GM12878 (cell line): Measurements from ENCODE around the gene ITGAL. TPM values are rescaled to one million over a fixed set of nuclear protein-coding genes. Genes with fewer than 3 reads are reported as not detected.

Experiments
- ATAC-seq: fragments of 200-7000 bp; cut with Tn5 transposase; 3 replicates; pipeline ENCODE4 v1.9.1; 2020; ENCODE audit warnings: mild to moderate bottlenecking, moderate library complexity
- BruUV-seq: library from RNA; stranded (reverse); fragments of 400-500 nt; replicated peaks from 2 replicates; lab custom pipeline; 2021; lab: Mats Ljungman, UMichigan
- CTCF ChIA-PET: fragments of 300-600 bp; sonication (Branson Sonifier 250); formaldehyde crosslinking; extraction: SDS; loops from one replicate; lab custom pipeline; 2021; ENCODE audit warnings: inconsistent platforms; lab: Yijun Ruan, JAX
- POLR2A ChIA-PET: fragments of 350-600 bp; formaldehyde crosslinking; extraction: SDS; loops from one replicate; lab custom pipeline; 2021; ENCODE audit warnings: inconsistent platforms; lab: Charles Lee
- RAD21 ChIA-PET: fragments of 300-600 bp; sonication (Branson Sonifier 250); formaldehyde crosslinking; loops from one replicate; lab custom pipeline; 2023; ENCODE audit warnings: antibody characterized with exemption; ENCODE audit not compliant: unreplicated experiment; lab: Charles Lee
- SMC1A ChIA-PET: fragments of 300-600 bp; sonication (Branson Sonifier 250); formaldehyde crosslinking; loops from one replicate; lab custom pipeline; 2023; ENCODE audit not compliant: unreplicated experiment, uncharacterized antibody; lab: Charles Lee
- DNase-seq: peaks from one replicate; pipeline ENCODE4 v3.0.0-alpha.2; 2011; ENCODE audit warnings: low read depth, low spot score
- FAIRE-seq: peaks from 3 replicates; lab custom pipeline; 2011; peaks lifted over from hg19 to GRCh38; lab: Jason Lieb, UNC
- H2AFZ ChIP-seq: 2 replicates; pipeline ENCODE4 v1.6.0; 2011; ENCODE audit warnings: low read depth, low read length, control low read depth; ENCODE audit not compliant: control insufficient read depth
- H3K27ac ChIP-seq: 2 replicates; pipeline ENCODE4 v1.5.1; 2011; ENCODE audit warnings: control low read depth; ENCODE audit not compliant: control insufficient read depth, insufficient read depth
- H3K27me3 ChIP-seq, 2 experiments: replicated peaks in 1 of 2; 2 replicates each; pipeline versions ENCODE4 v1.6.0 to v1.6.1; 2011; ENCODE audit warnings: low read length in 1 of 2; ENCODE audit not compliant: control insufficient read depth in 2 of 2, insufficient read depth in 2 of 2
- H3K36me3 ChIP-seq, 2 experiments: 2 replicates each; pipeline ENCODE4 v1.5.1; 2011; ENCODE audit warnings: low read length in 1 of 2; ENCODE audit not compliant: control insufficient read depth in 2 of 2, insufficient read depth in 2 of 2
- H3K4me1 ChIP-seq: 2 replicates; pipeline ENCODE4 v1.6.1; 2011; ENCODE audit warnings: mild to moderate bottlenecking, low read length, moderate library complexity, mixed read lengths; ENCODE audit not compliant: control insufficient read depth, insufficient read depth
- H3K4me2 ChIP-seq: 2 replicates; pipeline ENCODE4 v1.6.0; 2011; ENCODE audit warnings: control low read depth; ENCODE audit not compliant: control insufficient read depth, insufficient read depth
- H3K4me3 ChIP-seq: fragments of 200-600 bp; sonication (generic); 2 replicates; pipeline ENCODE4 v1.5.1; 2016
- H3K79me2 ChIP-seq: 2 replicates; pipeline ENCODE4 v1.6.0; 2011; ENCODE audit warnings: low read length; ENCODE audit not compliant: control insufficient read depth, insufficient read depth
- H3K9ac ChIP-seq: 2 replicates; pipeline ENCODE4 v1.8.0; 2011; ENCODE audit warnings: low read length, control low read depth, mixed read lengths; ENCODE audit not compliant: control insufficient read depth, insufficient read depth
- H3K9me3 ChIP-seq: replicated peaks from 3 replicates; pipeline ENCODE4 v1.5.1; 2011; ENCODE audit warnings: mild to moderate bottlenecking, low read length; ENCODE audit not compliant: control insufficient read depth, insufficient read depth
- H4K20me1 ChIP-seq: 2 replicates; pipeline ENCODE4 v1.6.0; 2011; ENCODE audit not compliant: control insufficient read depth, insufficient read depth
- BCL11A ChIP-seq: IDR thresholded peaks from 2 replicates; pipeline ENCODE4 v1.6.1; 2011; ENCODE audit warnings: low read depth, low read length
- BHLHE40 ChIP-seq, 2 experiments: fragments of 450-650 bp in 1 of 2; IDR thresholded peaks; 2 replicates each; pipeline ENCODE4 v1.6.1; 2011 to 2017; ENCODE audit warnings: low read depth in 2 of 2, borderline replicate concordance in 1 of 2, improper control_type of control experiment in 1 of 2, low read length in 1 of 2, mild to moderate bottlenecking in 1 of 2
- BRCA1 ChIP-seq: IDR thresholded peaks from 2 replicates; pipeline ENCODE4 v1.6.1; 2011; ENCODE audit warnings: low read depth, low read length, improper control_type of control experiment
- CBX3 ChIP-seq: fragments of 200-600 bp; sonication (generic); IDR thresholded peaks from 2 replicates; pipeline ENCODE4 v1.6.1; 2016; ENCODE audit warnings: low read depth, borderline replicate concordance
- EGR1 ChIP-seq, 2 experiments: IDR thresholded peaks; 1 replicate in 1 of 2; 2 replicates in 1 of 2; pipeline ENCODE4 v1.6.1; 2011 to 2012; ENCODE audit warnings: low read depth in 2 of 2, low read length in 2 of 2, borderline replicate concordance in 1 of 2, mild to moderate bottlenecking in 1 of 2, moderate library complexity in 1 of 2
- FOXM1 ChIP-seq: IDR thresholded peaks from 2 replicates; pipeline ENCODE4 v1.6.1; 2012; ENCODE audit warnings: low read depth, mild to moderate bottlenecking, inconsistent platforms, low read length, moderate library complexity
- GABPA ChIP-seq: IDR thresholded peaks from 2 replicates; pipeline ENCODE4 v1.6.1; 2014; ENCODE audit warnings: antibody characterized with exemption, low read depth, mild to moderate bottlenecking, inconsistent platforms
- GATAD2B ChIP-seq: fragments of 450-650 bp; conservative IDR thresholded peaks from 2 replicates; pipeline ENCODE4 v1.6.1; 2017; ENCODE audit warnings: low read depth, mild to moderate bottlenecking, moderate library complexity
- HDAC2 ChIP-seq: fragments of 200-600 bp; sonication (generic); IDR thresholded peaks from 2 replicates; pipeline ENCODE4 v1.6.1; 2017
- IRF4 ChIP-seq: IDR thresholded peaks from 2 replicates; pipeline ENCODE4 v1.6.1; 2011; ENCODE audit warnings: low read depth, low read length
- NFXL1 ChIP-seq: fragments of 450-650 bp; IDR thresholded peaks from 2 replicates; pipeline ENCODE4 v1.6.1; 2017; ENCODE audit warnings: antibody characterized with exemption, mild to moderate bottlenecking, borderline replicate concordance
- POLR2AphosphoS2 ChIP-seq: IDR thresholded peaks from 2 replicates; pipeline ENCODE4 v1.6.1; 2011; ENCODE audit warnings: low read depth, mild to moderate bottlenecking, low read length, improper control_type of control experiment, moderate library complexity
- POLR2AphosphoS5 ChIP-seq: IDR thresholded peaks from 2 replicates; pipeline ENCODE4 v1.6.1; 2011; ENCODE audit warnings: mild to moderate bottlenecking, low read length, inconsistent platforms
- POU2F2 ChIP-seq: IDR thresholded peaks from 3 replicates; pipeline ENCODE4 v1.6.1; 2011; ENCODE audit warnings: low read depth, mild to moderate bottlenecking, low read length, borderline replicate concordance
- RUNX3 ChIP-seq: IDR thresholded peaks from 2 replicates; pipeline ENCODE4 v1.6.1; 2012; ENCODE audit warnings: low read length, inconsistent platforms
- SP1 ChIP-seq: IDR thresholded peaks from one replicate; pipeline ENCODE4 v1.6.1; 2011; ENCODE audit warnings: low read depth, low read length
- SREBF2 ChIP-seq: IDR thresholded peaks from 2 replicates; pipeline ENCODE4 v1.6.1; 2012; ENCODE audit warnings: mild to moderate bottlenecking, low read length
- SRF ChIP-seq, 2 experiments: IDR thresholded peaks; 2 replicates each; pipeline ENCODE4 v1.6.1; 2011; ENCODE audit warnings: low read depth in 2 of 2, low read length in 2 of 2, mild to moderate bottlenecking in 1 of 2, moderate library complexity in 1 of 2
- ZNF274 ChIP-seq: IDR thresholded peaks from one replicate; pipeline ENCODE4 v1.8.0; 2011; ENCODE audit not compliant: insufficient read length, insufficient read depth
- ZZZ3 ChIP-seq: IDR thresholded peaks from 2 replicates; pipeline ENCODE4 v1.6.1; 2011; ENCODE audit warnings: low read depth; ENCODE audit not compliant: control insufficient read depth, insufficient read length
- WGBS: methylation state at CpG from one replicate; pipeline ENCODE4 v1.1.6; 2016; ENCODE audit warnings: low lambda C conversion rate; ENCODE audit not compliant: insufficient replicate concordance, insufficient coverage; ENCODE audit errors: missing lambda C conversion rate; 5-methylcytosine and 5-hydroxymethylcytosine counted together
- in situ Hi-C: fragments of 300-500 bp; cut with MboI; formaldehyde crosslinking; loops from 9 replicates; pipeline ENCODE4 v1.14.3; 2018; ENCODE audit warnings: mixed read lengths
- intact Hi-C: fragments of 100-400 bp; cut with micrococcal nuclease; formaldehyde crosslinking; loops from one replicate; pipeline ENCODE4 v1.14.2; 2022; ENCODE audit not compliant: unreplicated experiment
- polyA plus RNA-seq, 11 experiments: library from polyadenylated mRNA; depleted of rRNA in 4 of 11; unstranded in 6 of 11; stranded (reverse) in 5 of 11; fragments of >200 nt; fragmentation: Nextera tagmentation in 4 of 11; fragmentation: Illumina TruSeq in 1 of 11; extraction: Ambion mirVana in 4 of 11; extraction: Trizol in 1 of 11; gene quantifications; 1 replicate in 1 of 11; 2 replicates in 10 of 11; pipeline versions ENCODE4 v1.2.1 to v1.2.3, GENCODE V29; 2011 to 2016; ENCODE audit warnings: inconsistent platforms in 2 of 11, missing spikeins in 2 of 11, low read depth in 1 of 11
- total RNA-seq, 4 experiments: library from RNA; depleted of rRNA in 3 of 4; stranded (reverse); fragments of >200 nt in 3 of 4; fragmentation: Illumina TruSeq in 1 of 4; extraction: Trizol in 1 of 4; gene quantifications; 2 replicates each; pipeline versions ENCODE4 v1.2.1 to v1.2.3, GENCODE V29; 2013 to 2021
- TF ChIP-seq, protein P1 (sequence below): IDR thresholded peaks from 2 replicates; pipeline ENCODE4 v1.6.1; 2012; ENCODE audit warnings: improper control_type of control experiment, low read depth, low read length; ENCODE audit not compliant: insufficient replicate concordance

The ITGAL gene
- total and polyA plus RNA-seq, 10 of the 15 experiments (the other 5 are each of a cell fraction or from before 2014, with no cell fraction given): 10.7 to 170 (median 96.9) TPM

DNA sequence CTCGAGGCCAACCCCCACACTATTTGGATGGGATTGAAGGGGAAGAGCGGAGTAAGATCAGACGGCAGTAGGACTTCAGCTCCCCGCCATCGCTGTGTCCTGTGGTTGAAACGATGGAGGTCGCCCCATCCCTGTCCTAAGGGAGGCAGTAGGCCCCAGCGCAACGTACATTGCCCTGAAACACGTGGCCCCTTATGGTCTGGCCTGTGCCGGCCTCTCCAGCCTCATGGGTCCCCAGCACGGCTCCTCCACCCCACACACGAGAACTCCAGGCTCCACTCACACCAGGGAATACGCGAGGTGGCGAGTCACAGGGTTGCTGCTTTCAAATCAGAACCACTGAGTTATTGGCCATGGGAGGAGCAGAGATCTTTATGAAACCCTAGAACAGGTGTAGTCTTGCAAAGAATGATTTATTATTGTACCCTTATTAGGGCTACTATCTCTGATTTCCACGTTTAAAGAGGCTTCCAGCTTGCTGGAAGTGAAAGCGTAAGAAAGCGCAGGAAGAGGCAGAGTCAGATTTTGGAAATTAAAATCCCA, 42.0 kb upstream of the ITGAL start (continued):
- TF ChIP-seq EGR1 (IDR thresholded peaks at IDR 0.05; ENCODE audit: borderline replicate concordance in 1 of 2, low read depth in 2 of 2, low read length in 2 of 2) (no peak), SP1 (no peak), ZNF274 (no peak), FOXM1 (no peak), GABPA (no peak), POLR2AphosphoS5 (no peak), NFXL1 (no peak), SRF (IDR thresholded peaks at IDR 0.05; ENCODE audit: low read depth in 2 of 2, low read length in 2 of 2) (no peak)

DNA sequence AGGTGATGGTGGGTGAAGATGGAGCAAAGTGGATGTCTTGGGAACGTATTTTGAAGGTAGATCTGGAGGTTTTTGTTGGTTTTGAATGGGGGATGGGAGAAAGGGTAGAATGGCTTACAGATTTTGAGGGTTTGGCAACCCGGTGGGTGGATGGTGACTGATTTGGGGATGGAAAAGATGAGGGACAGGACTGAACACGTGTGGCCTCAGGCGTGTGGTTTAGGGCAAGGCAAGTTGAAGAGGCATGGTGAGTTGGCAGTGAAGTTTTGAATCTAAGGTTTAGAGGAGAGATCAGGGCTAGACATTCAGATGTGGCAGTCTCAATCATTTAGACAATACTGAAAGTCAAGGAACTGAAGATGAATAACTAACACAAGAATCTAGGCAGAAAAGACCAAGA, 37.7 kb upstream of the ITGAL start:
- ChIA-PET SMC1A (no interaction called here), POLR2A (interaction anchor here (0.6 to 1.3 kb wide), 5 partner anchors 14 to 328 kb away, joined by 3 to 4 read pairs (median 3); no protein-coding TSS in a partner anchor), RAD21 (interaction anchor here (1.6 kb wide), 1 partner anchor 101 kb away, joined by 5 read pairs; the partner anchor contains the start of gene ZNF747), CTCF (interaction anchor here (0.9 kb wide), 1 partner anchor 101 kb away, joined by 3 read pairs; no protein-coding TSS in a partner anchor)
- DNase-seq (no peak), ATAC-seq (no peak), FAIRE-seq (no peak)
- Histone ChIP-seq H2AFZ (no peak overlapping the region), H3K9ac (no peak overlapping the region), H3K36me3 (no peaks in the 10 kb centered on the region), H3K27me3 (no peaks in the 10 kb centered on the region), H3K27ac (no peak overlapping the region), H3K9me3 (no peaks in the 10 kb centered on the region), H3K79me2 (peaks cover 2% of the 10 kb centered on the region), H3K4me2 (no peak overlapping the region), H4K20me1 (no peaks in the 10 kb centered on the region), H3K4me1 (peaks cover 16% of the 10 kb centered on the region), H3K4me3 (no peak overlapping the region)
- no TSS peak for BruUV-seq
- TF ChIP-seq ZZZ3 (no peak), RUNX3 (no peak), GATAD2B (no peak), IRF4 (no peak), SREBF2 (no peak), BCL11A (no peak), CBX3 (no peak), POLR2AphosphoS2 (no peak), POU2F2 (no peak), HDAC2 (no peak), GABPA (no peak), BRCA1 (no peak), BHLHE40 (IDR thresholded peaks at IDR 0.05; ENCODE audit: borderline replicate concordance in 1 of 2, low read depth in 2 of 2, low read length in 1 of 2) (no peak)
- TF ChIP-seq, protein P1, sequence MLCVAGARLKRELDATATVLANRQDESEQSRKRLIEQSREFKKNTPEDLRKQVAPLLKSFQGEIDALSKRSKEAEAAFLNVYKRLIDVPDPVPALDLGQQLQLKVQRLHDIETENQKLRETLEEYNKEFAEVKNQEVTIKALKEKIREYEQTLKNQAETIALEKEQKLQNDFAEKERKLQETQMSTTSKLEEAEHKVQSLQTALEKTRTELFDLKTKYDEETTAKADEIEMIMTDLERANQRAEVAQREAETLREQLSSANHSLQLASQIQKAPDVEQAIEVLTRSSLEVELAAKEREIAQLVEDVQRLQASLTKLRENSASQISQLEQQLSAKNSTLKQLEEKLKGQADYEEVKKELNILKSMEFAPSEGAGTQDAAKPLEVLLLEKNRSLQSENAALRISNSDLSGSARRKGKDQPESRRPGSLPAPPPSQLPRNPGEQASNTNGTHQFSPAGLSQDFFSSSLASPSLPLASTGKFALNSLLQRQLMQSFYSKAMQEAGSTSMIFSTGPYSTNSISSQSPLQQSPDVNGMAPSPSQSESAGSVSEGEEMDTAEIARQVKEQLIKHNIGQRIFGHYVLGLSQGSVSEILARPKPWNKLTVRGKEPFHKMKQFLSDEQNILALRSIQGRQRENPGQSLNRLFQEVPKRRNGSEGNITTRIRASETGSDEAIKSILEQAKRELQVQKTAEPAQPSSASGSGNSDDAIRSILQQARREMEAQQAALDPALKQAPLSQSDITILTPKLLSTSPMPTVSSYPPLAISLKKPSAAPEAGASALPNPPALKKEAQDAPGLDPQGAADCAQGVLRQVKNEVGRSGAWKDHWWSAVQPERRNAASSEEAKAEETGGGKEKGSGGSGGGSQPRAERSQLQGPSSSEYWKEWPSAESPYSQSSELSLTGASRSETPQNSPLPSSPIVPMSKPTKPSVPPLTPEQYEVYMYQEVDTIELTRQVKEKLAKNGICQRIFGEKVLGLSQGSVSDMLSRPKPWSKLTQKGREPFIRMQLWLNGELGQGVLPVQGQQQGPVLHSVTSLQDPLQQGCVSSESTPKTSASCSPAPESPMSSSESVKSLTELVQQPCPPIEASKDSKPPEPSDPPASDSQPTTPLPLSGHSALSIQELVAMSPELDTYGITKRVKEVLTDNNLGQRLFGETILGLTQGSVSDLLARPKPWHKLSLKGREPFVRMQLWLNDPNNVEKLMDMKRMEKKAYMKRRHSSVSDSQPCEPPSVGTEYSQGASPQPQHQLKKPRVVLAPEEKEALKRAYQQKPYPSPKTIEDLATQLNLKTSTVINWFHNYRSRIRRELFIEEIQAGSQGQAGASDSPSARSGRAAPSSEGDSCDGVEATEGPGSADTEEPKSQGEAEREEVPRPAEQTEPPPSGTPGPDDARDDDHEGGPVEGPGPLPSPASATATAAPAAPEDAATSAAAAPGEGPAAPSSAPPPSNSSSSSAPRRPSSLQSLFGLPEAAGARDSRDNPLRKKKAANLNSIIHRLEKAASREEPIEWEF: no peak
- in situ Hi-C loops: no loop called here
- intact Hi-C loops: no loop called here
- WGBS: 47% methylated on average over 4 of the region's 4 CpGs
